H1 (cell line): ENCODE results near the gene MYOM3. TPM values are rescaled to one million over a fixed set of nuclear protein-coding genes. Genes with fewer than 3 reads are reported as not detected.

ENCODE experiments used
- BCL11A ChIP-seq, 2 experiments: IDR thresholded peaks; one replicate each; pipeline ENCODE4 v1.6.1; 2011; ENCODE audit warnings: low read depth in 2 of 2, low read length in 2 of 2, mild to moderate bottlenecking in 2 of 2
- CHD1 ChIP-seq: IDR thresholded peaks from 2 replicates; pipeline ENCODE4 v1.6.1; 2012; ENCODE audit warnings: low read depth, low read length, improper control_type of control experiment
- CHD7 ChIP-seq: fragments of 300-600 bp; sonication (generic); IDR thresholded peaks from 2 replicates; pipeline ENCODE4 v1.7.1; 2012; ENCODE audit warnings: low read length, moderate library complexity, mild to moderate bottlenecking, inconsistent platforms; ENCODE audit not compliant: insufficient replicate concordance
- GTF2F1 ChIP-seq: IDR thresholded peaks from 2 replicates; pipeline ENCODE4 v1.6.1; 2012; ENCODE audit warnings: low read depth, low read length, improper control_type of control experiment, borderline replicate concordance
- POLR2A ChIP-seq, 2 experiments: IDR thresholded peaks; 1 replicate in 1 of 2; 2 replicates in 1 of 2; pipeline ENCODE4 v1.6.1; 2011; ENCODE audit warnings: low read depth in 2 of 2, low read length in 2 of 2, mild to moderate bottlenecking in 2 of 2; ENCODE audit errors: control extremely low read depth in 1 of 2
- POLR2AphosphoS5 ChIP-seq: IDR thresholded peaks from 2 replicates; pipeline ENCODE4 v1.6.1; 2011; ENCODE audit warnings: low read depth, low read length
- RBBP5 ChIP-seq: IDR thresholded peaks from 2 replicates; pipeline ENCODE4 v1.7.1; 2012; ENCODE audit warnings: low read depth, mild to moderate bottlenecking, inconsistent platforms, low read length, moderate library complexity, borderline replicate concordance
- SIN3A ChIP-seq, 2 experiments: IDR thresholded peaks in 1 of 2; conservative IDR thresholded peaks in 1 of 2; 2 replicates each; pipeline ENCODE4 v1.6.1; 2011 to 2012; ENCODE audit warnings: low read length in 2 of 2, improper control_type of control experiment in 1 of 2, low read depth in 1 of 2, mild to moderate bottlenecking in 1 of 2
- SUZ12 ChIP-seq: fragments of 200-600 bp; sonication (generic); IDR thresholded peaks from 2 replicates; pipeline ENCODE4 v1.6.1; 2012; ENCODE audit warnings: mild to moderate bottlenecking, inconsistent platforms, low read length, moderate library complexity, mixed read lengths
- TAF7 ChIP-seq: optimal IDR thresholded peaks from 2 replicates; pipeline ENCODE3; 2011; ENCODE audit warnings: low read depth, mild to moderate bottlenecking, inconsistent platforms, low read length, moderate library complexity, borderline replicate concordance
- TCF12 ChIP-seq: IDR thresholded peaks from 2 replicates; pipeline ENCODE4 v1.6.1; 2011; ENCODE audit warnings: low read depth, mild to moderate bottlenecking, low read length
- YY1 ChIP-seq: IDR thresholded peaks from 2 replicates; pipeline ENCODE4 v1.6.1; 2011; ENCODE audit warnings: low read depth, mild to moderate bottlenecking, low read length
- polyA plus RNA-seq, 7 experiments: library from polyadenylated mRNA; depleted of rRNA in 3 of 7; stranded (reverse) in 5 of 7; unstranded in 2 of 7; fragments of >200 nt in 5 of 7; fragments of 200-250 nt in 2 of 7; gene quantifications; 1 replicate in 5 of 7; 2 replicates in 1 of 7; 4 replicates in 1 of 7; pipeline versions ENCODE4 v1.2.1 to v1.2.3, GENCODE V29; 2011 to 2013; ENCODE audit warnings: missing spikeins in 2 of 7, mixed read lengths in 2 of 7
- total RNA-seq: library from RNA; stranded (reverse); fragmentation: NEBNext Ultra II Directional; extraction: Animal tissue kit (Norgen Biotek cat#: 25700); gene quantifications from 2 replicates; pipeline ENCODE4 v1.2.1, GENCODE V29; 2021

MYOM3 gene
- total and polyA plus RNA-seq, 2 of the 8 experiments (the other 6 are each of a cell fraction or from before 2014, with no cell fraction given), result 0.08 to 0.09 TPM

DNA sequence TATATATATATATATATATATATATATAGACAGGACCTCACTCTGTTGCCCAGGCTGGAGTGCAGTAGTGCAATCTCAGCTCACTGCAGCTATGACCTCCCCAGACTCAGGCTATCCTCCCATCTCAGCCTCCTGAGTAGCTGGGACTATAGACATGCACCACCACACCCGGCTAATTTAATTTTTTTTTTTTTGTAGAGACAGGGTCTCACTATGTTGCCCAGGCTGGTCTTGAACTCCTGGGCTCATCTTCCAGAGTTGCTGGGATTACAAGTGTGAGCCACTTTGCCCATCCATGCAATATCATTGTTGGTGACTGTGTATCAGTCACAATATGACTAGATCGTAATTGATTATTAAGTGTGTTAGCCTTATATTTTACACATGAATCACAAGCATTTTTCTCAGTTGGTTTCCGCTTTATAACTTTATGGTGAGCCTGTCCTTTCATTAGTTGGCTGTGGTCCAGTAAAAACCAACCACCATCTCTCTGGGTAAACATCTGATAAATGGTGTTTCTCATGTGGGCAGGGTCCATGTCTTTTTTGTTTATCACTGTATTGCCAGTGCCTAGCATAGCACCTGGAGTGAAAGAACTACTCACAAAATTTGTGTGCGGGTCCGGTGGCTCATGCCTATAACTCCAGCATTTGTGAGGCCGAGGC lies 63.6 kb downstream of the MYOM3 start (continued):
- TF ChIP-seq CHD7 (no peak), BCL11A (IDR thresholded peaks at IDR 0.05; ENCODE audit: low read depth in 2 of 2, low read length in 2 of 2) (no peak), YY1 (no peak), GTF2F1 (no peak), SUZ12 (no peak), POLR2AphosphoS5 (no peak), TCF12 (no peak), POLR2A (IDR thresholded peaks at IDR 0.05; ENCODE audit: control extremely low read depth in 1 of 2, low read depth in 2 of 2, low read length in 2 of 2) (no peak), TAF7 (no peak), RBBP5 (no peak), CHD1 (no peak), SIN3A (conservative IDR thresholded peaks at IDR 0.05 in 1 of 2, IDR thresholded peaks at IDR 0.05 in 1 of 2; ENCODE audit: low read depth in 1 of 2, low read length in 2 of 2) (no peak)
